IPS-20b (cell line): Measurements from ENCODE around the gene WNT1.
A peak's percentile ranks its signal among the peaks of the same experiment; 100 is the strongest.

Source experiments
- H3K27ac ChIP-seq: one replicate; pipeline ENCODE4 v1.5.1; 2013; ENCODE audit warnings: low read length
- H3K27me3 ChIP-seq: 2 replicates; pipeline ENCODE4 v1.6.1; 2013; ENCODE audit warnings: mild to moderate bottlenecking, low read length, inconsistent platforms; ENCODE audit not compliant: insufficient read depth
- H3K36me3 ChIP-seq: 2 replicates; pipeline ENCODE4 v1.6.1; 2013; ENCODE audit warnings: low read depth, mild to moderate bottlenecking, inconsistent platforms, low read length, moderate library complexity; ENCODE audit not compliant: insufficient read depth
- H3K4me1 ChIP-seq: 2 replicates; pipeline ENCODE4 v1.6.1; 2013; ENCODE audit warnings: mild to moderate bottlenecking, control low read depth, inconsistent platforms, low read length, moderate library complexity; ENCODE audit not compliant: insufficient read depth
- H3K4me3 ChIP-seq: 2 replicates; pipeline ENCODE4 v1.5.1; 2013; ENCODE audit warnings: mild to moderate bottlenecking, low read length, inconsistent platforms
- H3K9ac ChIP-seq: 2 replicates; pipeline ENCODE4 v1.6.1; 2013; ENCODE audit warnings: low read depth, mild to moderate bottlenecking, inconsistent platforms, low read length, moderate library complexity
- H3K9me3 ChIP-seq: 2 replicates; pipeline ENCODE4 v1.6.1; 2013; ENCODE audit warnings: mild to moderate bottlenecking, low read depth, low read length, inconsistent platforms; ENCODE audit not compliant: insufficient read depth

WNT1 gene

DNA sequence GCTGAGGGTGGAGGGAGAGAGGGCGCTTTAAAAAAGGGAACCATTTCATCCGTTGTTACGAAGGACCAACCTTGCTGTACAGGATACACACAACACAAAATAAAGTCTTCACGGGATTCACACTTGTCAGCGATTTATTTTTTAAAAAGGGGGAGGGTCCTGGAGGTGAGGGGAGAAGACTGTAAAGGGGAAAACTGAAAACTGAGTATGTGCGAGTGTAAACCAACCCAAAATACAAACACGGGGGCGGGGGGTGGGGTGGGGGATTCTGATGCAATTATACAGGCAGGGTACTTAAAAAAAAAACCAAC is 41.0 kb downstream of the WNT1 start:
- H3K4me1 ChIP-seq = peaks cover 4% of the 10 kb centered on the region; the same call in 1 of the 2 replicates
- H3K9ac ChIP-seq = peak overlapping the region; percentile 94; the same call in 1 of the 2 replicates
- H3K9me3 ChIP-seq = no peaks in the 10 kb centered on the region
- H3K36me3 ChIP-seq = peaks cover 32% of the 10 kb centered on the region
- H3K4me3 ChIP-seq = peak overlapping the region; percentile 95
- peak overlapping the region; percentile 96 for H3K27ac ChIP-seq
- no peaks in the 10 kb centered on the region for H3K27me3 ChIP-seq

DNA sequence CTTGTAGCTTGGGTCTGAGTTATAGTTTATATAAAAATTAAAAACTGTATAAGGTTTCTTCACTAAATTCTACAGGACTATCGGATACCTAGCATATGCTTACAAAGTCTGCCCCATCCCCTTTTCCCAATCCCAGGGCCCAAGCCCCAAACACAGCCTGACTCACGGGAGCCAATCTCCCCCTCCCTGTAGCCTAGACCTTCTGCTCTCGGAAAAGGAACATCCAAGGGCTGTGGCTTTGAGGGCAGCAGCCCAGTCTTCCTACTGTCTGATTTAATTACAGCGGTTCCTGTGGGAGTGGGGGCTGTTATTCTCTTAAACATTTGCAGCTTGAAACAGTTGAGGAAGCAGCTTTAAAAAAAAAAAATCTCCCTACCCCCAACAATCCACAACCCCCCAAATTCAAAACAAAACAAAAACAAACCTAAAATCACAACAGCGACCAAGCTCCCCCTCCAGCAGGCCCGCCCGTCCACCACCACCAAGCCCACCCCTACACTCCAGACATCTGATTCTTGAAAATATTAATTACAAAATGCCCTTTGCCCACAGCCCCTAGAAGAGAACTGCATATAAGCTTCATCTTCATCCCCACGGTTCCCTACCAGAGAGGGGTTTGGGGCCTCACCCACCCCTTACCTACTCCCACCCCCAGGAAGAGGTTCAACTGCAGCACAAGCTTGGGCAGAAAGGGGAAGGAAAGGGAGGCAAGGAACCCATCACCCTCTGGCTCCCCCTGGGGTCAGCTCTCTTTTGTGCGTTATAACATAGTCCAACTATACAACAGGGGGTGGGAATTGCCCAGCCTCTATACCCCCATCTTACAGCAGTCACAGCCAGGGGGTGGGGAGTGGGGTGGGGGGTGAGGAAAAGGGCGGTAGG is 41.6 kb downstream of the WNT1 start:
- Histone ChIP-seq H3K4me1 (peaks cover 4% of the 10 kb centered on the region; the same call in 1 of the 2 replicates), H3K4me3 (peak overlapping the region; percentile 95; the same call in 1 of the 2 replicates), H3K36me3 (peaks cover 38% of the 10 kb centered on the region), H3K27ac (no peak overlapping the region), H3K9me3 (no peaks in the 10 kb centered on the region), H3K9ac (peak overlapping the region; percentile 94; the same call in 1 of the 2 replicates), H3K27me3 (no peaks in the 10 kb centered on the region)

DNA sequence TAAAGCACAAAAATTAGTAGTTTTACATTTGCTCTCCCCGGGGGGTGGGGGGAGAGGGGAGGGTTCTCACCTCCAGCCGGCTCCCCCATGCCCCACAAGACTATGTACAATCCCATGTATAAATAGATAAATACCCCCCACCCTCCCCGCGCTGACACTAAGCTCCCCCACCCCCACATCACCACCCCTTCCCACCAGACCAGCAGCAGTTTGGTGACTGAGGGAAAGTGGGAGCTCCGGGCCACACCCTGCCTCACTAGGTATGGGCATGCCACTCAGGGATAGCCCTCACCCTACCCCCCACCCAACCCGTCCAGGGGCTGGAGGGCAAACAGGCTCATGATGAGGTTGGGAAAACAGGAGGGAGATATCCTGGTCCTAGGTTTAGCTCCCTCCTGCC is 42.3 kb downstream of the WNT1 start:
- H3K36me3 ChIP-seq = peaks cover 46% of the 10 kb centered on the region

DNA sequence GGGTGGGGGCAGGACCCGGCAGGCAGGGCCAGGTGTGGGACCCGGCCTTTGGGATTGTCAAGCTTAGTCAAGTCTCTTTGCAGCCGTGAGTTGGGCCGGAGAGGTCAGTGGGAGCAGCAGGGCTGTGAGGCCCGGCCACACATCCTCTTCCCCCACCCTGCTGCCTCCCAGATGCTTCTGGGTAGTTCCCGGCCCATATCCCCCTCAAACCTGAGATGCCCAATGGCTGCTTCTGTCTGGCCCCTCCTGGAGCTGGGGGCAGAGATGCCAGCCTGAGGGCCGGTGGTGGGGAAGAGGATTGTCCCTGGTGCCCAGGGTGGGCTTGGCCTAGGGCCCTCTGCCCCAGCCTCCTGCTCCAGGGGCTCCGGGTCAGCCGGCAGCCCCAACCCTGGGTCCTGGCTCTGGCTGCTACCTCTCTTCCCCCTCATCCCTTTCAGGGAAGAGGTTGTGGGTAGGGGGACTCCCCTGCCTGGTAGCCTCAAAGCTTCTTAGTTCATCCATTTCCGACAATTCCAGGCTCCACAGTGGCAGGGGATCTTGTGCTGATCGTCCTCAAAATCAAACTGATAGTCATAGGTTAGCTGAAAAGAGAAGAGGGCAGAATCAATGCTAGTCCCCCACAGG is 43.3 kb downstream of the WNT1 start:
- H3K36me3 ChIP-seq = peaks cover 56% of the 10 kb centered on the region
- no peak overlapping the region for H3K9ac ChIP-seq

More for the DNA sequence above, 42.3 kb downstream of the WNT1 start:
- Histone ChIP-seq H3K4me1 (peaks cover 4% of the 10 kb centered on the region; the same call in 1 of the 2 replicates), H3K27me3 (no peaks in the 10 kb centered on the region), H3K9me3 (no peaks in the 10 kb centered on the region), H3K9ac (no peak overlapping the region), H3K27ac (no peak overlapping the region), H3K4me3 (no peak overlapping the region)

DNA sequence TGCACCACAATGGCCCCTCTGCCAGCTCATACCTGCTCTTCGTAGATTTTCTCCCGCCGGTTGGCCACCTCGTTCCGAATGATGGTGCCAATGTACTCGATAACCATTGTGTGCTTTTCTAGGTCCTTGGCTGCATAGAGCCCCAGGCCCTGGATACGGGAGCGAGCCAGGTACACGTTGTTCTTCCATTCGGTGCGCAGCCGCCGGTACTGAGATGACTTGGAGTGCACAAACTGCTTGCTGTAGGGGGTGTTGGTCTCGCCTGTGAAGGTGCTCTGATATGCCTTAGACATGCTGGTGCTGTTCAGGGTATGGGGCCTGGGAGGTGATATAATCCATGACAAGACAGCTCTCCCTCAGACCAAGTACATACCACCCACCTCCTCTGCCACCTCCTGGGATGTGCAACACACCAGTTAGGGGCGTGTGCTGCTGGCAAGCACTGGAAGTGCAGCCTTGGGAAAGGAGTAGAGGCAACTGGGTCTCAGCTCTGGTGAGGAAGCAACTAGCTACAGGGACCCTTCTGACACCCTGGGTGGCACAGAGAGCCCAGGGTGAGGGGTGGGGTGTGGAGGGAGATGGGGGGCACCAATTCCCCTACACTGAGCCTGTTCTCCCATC is 44.5 kb downstream of the WNT1 start:
- no peak overlapping the region for H3K27ac ChIP-seq
- H3K9me3 ChIP-seq = no peaks in the 10 kb centered on the region
- H3K9ac ChIP-seq = no peak overlapping the region
- no peaks in the 10 kb centered on the region for H3K27me3 ChIP-seq
- H3K4me3 ChIP-seq = no peak overlapping the region
- peaks cover 67% of the 10 kb centered on the region for H3K36me3 ChIP-seq
- H3K4me1 ChIP-seq = peaks cover 4% of the 10 kb centered on the region; the same call in 1 of the 2 replicates

More for the DNA sequence above, 43.3 kb downstream of the WNT1 start:
- H3K27ac ChIP-seq = no peak overlapping the region
- H3K4me3 ChIP-seq = no peak overlapping the region
- no peaks in the 10 kb centered on the region for H3K27me3 ChIP-seq
- H3K9me3 ChIP-seq = no peaks in the 10 kb centered on the region
- H3K4me1 ChIP-seq = peaks cover 4% of the 10 kb centered on the region; the same call in 1 of the 2 replicates

DNA sequence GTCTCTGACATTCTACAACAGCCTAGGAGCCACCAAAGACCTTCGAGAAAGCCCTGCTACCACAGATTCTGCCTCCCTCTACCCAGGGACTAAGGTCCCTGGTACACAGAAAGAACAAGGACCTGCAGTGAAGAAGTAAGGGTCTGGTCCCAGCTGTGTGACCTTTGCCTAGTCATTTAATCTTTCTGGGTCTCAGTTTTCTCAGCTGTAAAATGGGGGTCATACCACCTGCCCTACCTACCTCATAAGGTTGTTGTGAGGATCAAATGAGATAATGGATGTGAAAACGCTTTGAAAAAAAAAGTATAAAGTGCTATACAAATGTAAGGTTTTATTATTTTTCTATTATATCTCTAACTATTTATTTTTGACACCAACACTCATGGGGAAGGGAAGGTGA is 45.7 kb downstream of the WNT1 start:
- no peak overlapping the region for H3K9ac ChIP-seq
- no peak overlapping the region for H3K4me3 ChIP-seq
- H3K27me3 ChIP-seq = no peaks in the 10 kb centered on the region
- no peaks in the 10 kb centered on the region for H3K9me3 ChIP-seq
- no peak overlapping the region for H3K27ac ChIP-seq
- peaks cover 78% of the 10 kb centered on the region for H3K36me3 ChIP-seq
- H3K4me1 ChIP-seq = peaks cover 4% of the 10 kb centered on the region; the same call in 1 of the 2 replicates

DNA sequence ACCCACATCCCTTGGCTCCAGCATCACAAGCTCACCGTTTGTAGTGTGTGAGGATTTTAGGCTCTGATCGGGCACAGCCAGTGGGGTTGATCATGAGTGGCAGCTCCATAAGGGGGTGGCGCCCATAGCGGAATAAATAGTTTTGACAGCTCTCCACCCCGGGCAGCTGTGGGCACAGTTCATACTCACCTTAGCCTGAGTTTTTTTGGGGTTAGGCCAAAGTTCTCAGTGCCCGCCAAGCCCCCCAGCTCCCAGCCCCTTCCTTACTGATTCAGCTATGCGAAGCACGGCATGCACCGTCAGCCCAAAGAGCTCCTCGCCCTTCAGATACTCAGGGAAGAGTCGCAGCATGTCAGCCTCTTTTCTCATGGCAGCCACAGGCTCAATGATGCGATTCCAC is 46.4 kb downstream of the WNT1 start:
- Histone ChIP-seq H3K9me3 (no peaks in the 10 kb centered on the region), H3K4me1 (peaks cover 2% of the 10 kb centered on the region; the same call in 1 of the 2 replicates), H3K4me3 (no peak overlapping the region), H3K36me3 (peaks cover 86% of the 10 kb centered on the region), H3K27me3 (no peaks in the 10 kb centered on the region), H3K9ac (no peak overlapping the region), H3K27ac (no peak overlapping the region)

DNA sequence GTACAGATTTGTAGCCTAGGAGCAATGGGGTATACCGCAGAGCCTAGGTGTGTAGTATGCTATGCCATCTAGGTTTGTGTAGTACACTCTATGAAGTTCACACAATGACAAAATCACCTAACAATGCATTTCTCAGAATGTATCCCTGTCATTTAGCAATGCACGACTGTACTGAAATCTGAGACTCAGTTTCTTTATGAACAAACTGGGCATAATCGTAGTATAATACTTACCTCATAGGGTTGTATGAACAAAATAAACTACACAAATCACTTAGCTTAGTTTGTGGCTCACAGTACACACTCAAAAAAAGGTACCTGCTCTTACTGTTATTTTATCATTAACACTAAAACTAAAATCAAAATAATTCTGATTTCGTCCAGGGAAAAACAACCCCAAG is 47.3 kb downstream of the WNT1 start:
- Histone ChIP-seq H3K4me3 (no peak overlapping the region), H3K27me3 (no peaks in the 10 kb centered on the region), H3K9me3 (no peaks in the 10 kb centered on the region), H3K27ac (no peak overlapping the region), H3K9ac (no peak overlapping the region), H3K36me3 (peaks cover 95% of the 10 kb centered on the region), H3K4me1 (no peaks in the 10 kb centered on the region)

DNA sequence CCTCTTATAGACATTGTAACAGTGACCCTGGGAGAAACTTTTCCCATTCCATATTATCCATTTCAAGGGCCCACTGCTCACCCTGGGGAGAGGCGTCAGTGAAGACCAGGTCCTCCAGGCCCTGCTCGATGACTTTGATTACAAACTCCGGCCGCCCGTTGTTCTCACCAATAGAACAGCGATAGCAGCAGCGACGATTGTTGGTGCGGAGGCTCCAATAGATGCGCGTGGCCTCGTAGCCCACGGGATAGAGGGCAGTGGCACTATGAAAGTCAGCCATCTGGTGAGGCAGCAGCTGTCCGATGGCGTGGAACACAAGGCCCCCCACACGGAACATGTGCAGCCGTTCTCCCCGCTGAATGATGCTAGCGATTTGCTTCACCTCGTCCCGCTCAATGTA is 48.0 kb downstream of the WNT1 start:
- H3K9ac ChIP-seq = no peak overlapping the region
- no peak overlapping the region for H3K4me3 ChIP-seq
- peaks cover 98% of the 10 kb centered on the region for H3K36me3 ChIP-seq
- H3K9me3 ChIP-seq = no peaks in the 10 kb centered on the region
- no peaks in the 10 kb centered on the region for H3K4me1 ChIP-seq
- H3K27me3 ChIP-seq = no peaks in the 10 kb centered on the region
- H3K27ac ChIP-seq = no peak overlapping the region

DNA sequence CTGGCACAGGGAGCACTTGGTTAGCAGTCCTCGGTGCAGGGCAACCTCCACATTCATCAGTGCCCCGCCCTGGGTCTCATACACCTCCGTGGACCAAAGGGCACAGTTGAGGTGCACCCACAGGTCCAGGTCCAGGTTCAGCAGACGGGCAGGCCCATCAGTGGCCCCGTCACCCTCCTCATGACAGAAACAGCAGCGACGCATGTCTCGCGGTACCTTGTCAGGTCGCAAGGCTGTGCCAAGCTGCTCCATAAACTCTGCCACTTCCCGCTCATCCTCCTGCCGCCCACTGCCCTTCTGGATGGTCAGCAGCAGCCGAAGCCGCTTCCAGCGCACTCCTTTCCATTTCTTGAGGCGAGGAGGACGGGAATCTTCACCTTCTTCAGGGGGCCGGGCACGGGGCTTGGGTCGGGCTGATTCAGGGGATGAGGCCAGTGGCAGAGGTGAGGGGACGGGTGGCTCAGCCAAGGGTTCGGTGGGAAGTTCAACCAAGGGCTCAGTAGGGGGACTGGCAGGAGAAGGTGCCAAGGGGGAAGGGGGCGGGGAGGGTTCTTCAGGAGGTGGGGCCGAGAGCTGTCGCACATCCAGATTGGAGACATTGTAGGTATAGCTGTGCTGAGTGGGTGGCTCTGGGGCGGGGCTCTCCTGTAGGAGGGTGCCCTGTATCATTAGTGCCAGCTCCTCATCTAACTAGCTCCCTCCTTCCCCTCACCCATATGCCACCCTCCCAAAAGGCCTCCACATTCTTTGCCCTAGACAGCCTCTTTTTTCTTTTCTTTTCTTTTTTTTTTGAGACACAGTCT is 48.8 kb downstream of the WNT1 start:
- peaks cover 99% of the 10 kb centered on the region for H3K36me3 ChIP-seq

DNA sequence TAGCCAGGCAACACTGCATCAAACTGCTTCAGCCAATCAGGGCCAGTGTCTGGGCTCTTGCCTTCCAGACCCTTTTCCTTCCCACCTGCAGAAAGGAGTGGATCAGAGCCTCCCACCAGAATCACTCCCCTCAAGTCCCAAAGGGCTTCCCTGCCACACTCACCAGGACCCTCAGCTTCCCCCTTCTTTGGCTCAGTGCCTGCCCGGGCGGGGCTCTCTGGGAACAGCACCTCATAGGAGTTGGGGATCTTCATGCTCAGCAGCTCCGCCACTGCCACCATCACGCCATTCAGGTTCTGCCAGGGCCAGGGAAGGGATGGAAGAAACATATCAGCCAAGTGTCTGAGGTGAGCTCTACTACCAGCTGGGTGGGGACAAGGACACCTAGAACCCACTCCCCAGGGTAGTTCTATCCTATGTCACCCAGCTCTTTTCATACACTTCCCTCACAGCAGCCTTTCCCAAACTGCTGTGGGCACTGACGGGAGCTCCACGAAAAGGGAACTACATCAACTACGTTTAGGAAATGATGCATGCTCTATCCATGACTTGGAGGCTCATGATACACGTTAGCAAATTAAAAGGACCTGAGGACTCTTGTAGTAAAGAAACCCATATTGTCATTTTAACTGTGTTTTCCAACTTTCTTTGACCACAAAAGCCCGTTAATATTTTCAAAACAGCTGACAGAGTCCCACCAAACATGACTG is 49.9 kb downstream of the WNT1 start:
- H3K4me1 ChIP-seq = no peaks in the 10 kb centered on the region
- no peak overlapping the region for H3K4me3 ChIP-seq
- no peaks in the 10 kb centered on the region for H3K27me3 ChIP-seq
- no peak overlapping the region for H3K9ac ChIP-seq
- H3K9me3 ChIP-seq = no peaks in the 10 kb centered on the region
- H3K27ac ChIP-seq = no peak overlapping the region
- H3K36me3 ChIP-seq = peaks cover 99% of the 10 kb centered on the region

More for the DNA sequence above, 48.8 kb downstream of the WNT1 start:
- no peak overlapping the region for H3K27ac ChIP-seq
- no peaks in the 10 kb centered on the region for H3K4me1 ChIP-seq
- no peak overlapping the region for H3K4me3 ChIP-seq
- H3K9me3 ChIP-seq = no peaks in the 10 kb centered on the region
- H3K9ac ChIP-seq = no peak overlapping the region
- no peaks in the 10 kb centered on the region for H3K27me3 ChIP-seq
